Mononuclear cell (primary cell): ENCODE results near the gene CFAP43. TPM values are rescaled to one million over a fixed set of nuclear protein-coding genes. Genes with fewer than 3 reads are reported as not detected.

Source experiments
- H3K27me3 ChIP-seq: 2 replicates; pipeline ENCODE4 v1.6.0; 2011; ENCODE audit warnings: low read length, control low read depth; ENCODE audit not compliant: insufficient read depth
- H3K4me1 ChIP-seq: 2 replicates; pipeline ENCODE4 v1.5.1; 2011; ENCODE audit warnings: mild to moderate bottlenecking, low read length, control low read depth; ENCODE audit not compliant: insufficient read depth
- H3K4me3 ChIP-seq: 2 replicates; pipeline ENCODE4 v1.5.1; 2011; ENCODE audit warnings: mild to moderate bottlenecking, low read length, moderate library complexity
- H3K9me3 ChIP-seq: 2 replicates; pipeline ENCODE4 v1.5.1; 2011; ENCODE audit warnings: low read depth, mild to moderate bottlenecking, control low read depth, low read length
- total RNA-seq: library from RNA; depleted of rRNA; stranded (reverse); fragments of >200 nt; gene quantifications from one replicate; pipeline ENCODE4 v1.2.3, GENCODE V29; 2012

The CFAP43 gene, protein sequence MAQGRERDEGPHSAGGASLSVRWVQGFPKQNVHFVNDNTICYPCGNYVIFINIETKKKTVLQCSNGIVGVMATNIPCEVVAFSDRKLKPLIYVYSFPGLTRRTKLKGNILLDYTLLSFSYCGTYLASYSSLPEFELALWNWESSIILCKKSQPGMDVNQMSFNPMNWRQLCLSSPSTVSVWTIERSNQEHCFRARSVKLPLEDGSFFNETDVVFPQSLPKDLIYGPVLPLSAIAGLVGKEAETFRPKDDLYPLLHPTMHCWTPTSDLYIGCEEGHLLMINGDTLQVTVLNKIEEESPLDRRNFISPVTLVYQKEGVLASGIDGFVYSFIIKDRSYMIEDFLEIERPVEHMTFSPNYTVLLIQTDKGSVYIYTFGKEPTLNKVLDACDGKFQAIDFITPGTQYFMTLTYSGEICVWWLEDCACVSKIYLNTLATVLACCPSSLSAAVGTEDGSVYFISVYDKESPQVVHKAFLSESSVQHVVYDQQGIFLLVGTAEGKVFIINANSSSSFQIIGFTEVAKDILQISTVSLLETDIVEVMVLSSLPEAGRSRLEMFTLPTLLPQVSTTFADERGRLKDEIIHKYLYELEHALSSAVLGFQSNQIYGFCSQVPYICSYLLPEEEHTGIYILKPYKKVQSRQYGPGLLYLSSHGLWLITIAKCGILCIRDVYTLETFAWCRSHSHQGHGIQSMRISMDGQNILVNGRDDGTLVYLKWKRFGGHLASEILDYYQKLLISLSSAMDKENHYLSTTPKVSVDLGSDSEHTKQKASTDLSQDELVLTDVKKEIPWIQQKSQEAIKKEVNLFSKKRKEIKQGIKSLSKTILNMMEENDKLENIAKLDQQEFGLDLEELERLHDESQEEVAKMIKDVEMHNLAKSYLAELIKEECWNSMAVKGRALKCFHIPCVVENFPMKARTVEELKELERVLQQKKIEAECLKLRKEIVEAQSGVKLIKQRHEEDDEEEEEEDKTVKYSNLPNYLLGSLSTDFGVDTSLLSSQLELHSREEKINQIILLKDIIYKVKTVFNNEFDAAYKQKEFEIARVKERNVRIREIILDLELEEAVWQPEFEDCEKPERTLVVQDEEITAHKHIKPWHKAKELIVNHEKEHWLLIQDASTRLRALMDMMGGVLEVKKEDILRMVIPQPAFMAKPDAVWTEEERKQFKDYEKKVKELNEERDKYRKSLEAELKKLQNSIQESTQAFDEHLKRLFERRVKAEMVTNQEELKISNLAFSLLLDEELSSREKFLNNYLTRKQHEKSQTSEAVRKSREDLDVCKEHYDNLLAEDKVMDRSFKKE (N-terminal part only)
- total RNA-seq, result 0.10 TPM

DNA sequence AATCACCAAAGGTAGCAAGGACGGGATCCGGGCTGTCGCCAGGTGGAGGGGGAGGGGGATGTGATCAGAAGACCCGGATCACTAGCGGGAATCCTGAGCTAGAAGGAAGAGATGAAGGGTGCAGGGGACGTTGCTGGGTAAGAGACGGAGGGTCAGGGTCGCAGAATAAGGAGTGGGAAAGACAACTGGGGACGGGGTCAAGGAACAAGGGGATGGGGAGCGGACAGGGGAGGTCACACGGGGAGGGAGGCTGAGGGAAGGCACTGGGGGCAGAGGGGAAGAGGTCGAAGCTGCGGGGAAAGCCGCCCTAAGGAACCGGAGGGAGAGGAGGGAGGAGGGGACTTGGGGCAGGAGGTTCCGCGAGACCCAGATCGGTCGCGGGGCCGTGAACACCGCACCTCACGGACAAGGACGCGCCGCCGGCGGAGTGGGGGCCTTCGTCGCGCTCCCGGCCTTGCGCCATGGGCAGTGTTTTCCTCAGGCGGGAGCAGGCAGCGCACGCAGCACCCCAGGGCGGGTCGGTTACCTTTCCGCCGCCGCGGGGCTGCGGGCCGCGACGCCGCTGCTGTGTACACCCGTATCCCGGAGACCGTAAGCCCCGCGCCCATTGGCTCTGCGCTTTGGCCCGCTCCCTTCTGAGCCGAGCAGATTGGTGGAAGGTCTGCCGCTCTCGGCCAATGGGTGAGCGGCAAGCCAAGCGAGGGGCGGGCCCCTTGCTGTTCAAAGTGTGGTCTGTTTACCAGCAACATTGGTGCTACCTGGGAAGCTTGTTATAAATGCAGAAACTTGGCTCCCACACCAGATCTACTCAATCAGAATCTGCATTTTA lies at the start of gene CFAP43:
Gene CFAP43, minus strand, starts transcription at position 581 of the 829 bp plus-strand sequence. Its CDS starts 118 bp downstream, at position 463.
- peaks cover 8% of the 10 kb centered on the region for H3K9me3 ChIP-seq

DNA sequence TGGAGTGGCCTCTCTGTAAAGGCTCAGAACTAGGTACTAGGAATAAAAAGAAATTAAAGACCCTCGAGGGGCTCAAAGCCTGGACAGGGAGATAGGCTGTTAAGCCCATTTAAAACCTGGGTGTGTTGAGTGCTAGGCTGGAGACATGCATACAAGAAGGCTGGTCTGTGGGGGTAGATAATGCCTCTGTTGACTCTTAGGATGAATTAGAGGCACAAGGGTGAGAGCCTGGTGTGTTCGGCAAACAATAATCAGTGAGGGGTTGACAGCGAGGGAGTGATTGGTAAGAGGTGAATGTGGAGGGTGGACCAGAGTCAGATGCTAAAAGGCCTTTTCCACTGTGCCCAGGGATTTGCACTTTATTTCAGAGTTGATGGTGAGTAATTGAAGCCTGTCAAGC lies 49.5 kb upstream of the CFAP43 start:
- Histone ChIP-seq H3K9me3 (no peaks in the 10 kb centered on the region), H3K4me1 (peaks cover 6% of the 10 kb centered on the region), H3K27me3 (peaks cover 3% of the 10 kb centered on the region), H3K4me3 (no peak overlapping the region)

More for the DNA sequence above, at the start of gene CFAP43:
- peaks cover 13% of the 10 kb centered on the region for H3K4me1 ChIP-seq
- H3K4me3 ChIP-seq, result peak within 1 kb of the TSS; percentile 49
- H3K27me3 ChIP-seq, result peaks cover 14% of the 10 kb centered on the region

DNA sequence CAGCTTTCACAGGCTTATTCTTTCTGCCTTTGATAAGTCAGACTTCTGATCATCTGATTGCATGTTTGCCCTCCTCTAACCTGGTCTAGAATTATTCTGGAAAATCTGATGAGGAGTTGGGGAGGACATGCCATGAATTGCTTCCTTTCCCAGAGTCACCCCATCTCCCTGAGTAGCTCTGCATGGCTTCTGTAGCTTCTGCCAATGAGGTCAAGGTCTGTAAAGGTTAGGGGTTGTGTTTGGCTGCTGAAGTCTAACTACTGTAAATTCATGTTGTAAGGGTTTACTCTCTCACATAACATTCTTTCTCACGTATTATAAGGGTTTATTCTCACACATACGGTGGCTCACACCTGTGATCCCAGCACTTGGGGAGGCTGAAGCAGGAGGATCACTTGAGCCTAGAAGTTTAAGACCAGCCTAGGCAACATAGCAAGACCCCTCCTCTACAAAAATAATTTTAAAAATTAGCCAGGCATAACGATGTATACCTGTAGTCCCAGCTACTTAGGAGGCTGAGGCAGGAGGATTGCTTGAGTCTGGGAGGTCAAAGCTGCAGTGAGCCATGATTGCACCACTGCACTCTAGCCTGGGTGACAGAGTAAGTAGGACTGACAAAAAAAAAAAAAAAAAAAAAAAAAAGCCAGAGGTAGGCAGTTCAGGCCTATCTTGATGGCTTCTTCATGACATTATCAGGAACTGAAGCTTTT lies 47.5 kb upstream of the CFAP43 start:
- Histone ChIP-seq H3K4me3 (no peak overlapping the region), H3K4me1 (peaks cover 9% of the 10 kb centered on the region), H3K27me3 (no peaks in the 10 kb centered on the region), H3K9me3 (no peaks in the 10 kb centered on the region)

- Histone ChIP-seq H3K9me3 (no peaks in the 10 kb centered on the region), H3K27me3 (peaks cover 6% of the 10 kb centered on the region), H3K4me3 (no peak overlapping the region), H3K4me1 (peaks cover 12% of the 10 kb centered on the region)
Measured at GRCh38 chr10:104277785-104278184, 45.6 kb upstream of the CFAP43 start.

- Histone ChIP-seq H3K4me1 (peaks cover 12% of the 10 kb centered on the region), H3K4me3 (no peak overlapping the region), H3K9me3 (no peaks in the 10 kb centered on the region), H3K27me3 (peaks cover 6% of the 10 kb centered on the region)
Measured at GRCh38 chr10:104276192-104276591, 44.0 kb upstream of the CFAP43 start.

- Histone ChIP-seq H3K27me3 (peaks cover 6% of the 10 kb centered on the region), H3K9me3 (no peaks in the 10 kb centered on the region), H3K4me1 (peaks cover 12% of the 10 kb centered on the region), H3K4me3 (no peak overlapping the region)
Measured at GRCh38 chr10:104274762-104275721, 42.9 kb upstream of the CFAP43 start.

GRCh38 chr10:104273899-104274575 lies 41.9 kb upstream of the CFAP43 start:
- Histone ChIP-seq H3K27me3 (peaks cover 6% of the 10 kb centered on the region), H3K9me3 (no peaks in the 10 kb centered on the region), H3K4me3 (no peak overlapping the region), H3K4me1 (peaks cover 17% of the 10 kb centered on the region)

DNA sequence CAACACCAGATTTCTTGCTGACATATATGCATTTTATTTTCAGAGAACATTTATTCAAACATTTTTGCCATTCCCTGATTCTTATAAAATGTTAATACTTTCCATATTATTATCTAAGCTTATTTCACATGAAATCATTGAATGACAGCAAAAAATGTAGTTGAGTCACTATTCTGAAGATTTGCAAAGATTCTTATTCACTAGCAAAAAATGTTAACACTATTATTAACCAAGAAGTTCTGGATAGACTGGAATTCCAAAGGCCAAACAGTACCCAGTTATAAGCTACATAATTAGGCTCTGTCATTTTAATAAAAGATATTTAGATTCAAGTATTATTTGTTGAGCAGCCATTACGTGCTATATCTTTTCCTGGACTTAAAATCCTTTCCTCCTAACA lies 41.1 kb upstream of the CFAP43 start:
- Histone ChIP-seq H3K4me3 (no peak overlapping the region), H3K4me1 (peaks cover 17% of the 10 kb centered on the region), H3K27me3 (peaks cover 6% of the 10 kb centered on the region), H3K9me3 (no peaks in the 10 kb centered on the region)

- peak within 1 kb of the TSS; percentile 76 for H3K4me3 ChIP-seq
- no peaks in the 10 kb centered on the region for H3K9me3 ChIP-seq
- no peaks in the 10 kb centered on the region for H3K27me3 ChIP-seq
- H3K4me1 ChIP-seq, result peaks cover 28% of the 10 kb centered on the region
Measured at GRCh38 chr10:104268713-104269645, 36.8 kb upstream of the CFAP43 start, which contains the start of gene GSTO2. Gene GSTO2 (plus strand): TSS chr10:104269184. CDS start chr10:104274916, 5,732 bp downstream.

- H3K27me3 ChIP-seq, result no peaks in the 10 kb centered on the region
- H3K4me1 ChIP-seq, result peaks cover 28% of the 10 kb centered on the region
- H3K4me3 ChIP-seq, result peak overlapping the region; percentile 76
- H3K9me3 ChIP-seq, result no peaks in the 10 kb centered on the region
Measured at GRCh38 chr10:104268405-104268712, 36.2 kb upstream of the CFAP43 start.

DNA sequence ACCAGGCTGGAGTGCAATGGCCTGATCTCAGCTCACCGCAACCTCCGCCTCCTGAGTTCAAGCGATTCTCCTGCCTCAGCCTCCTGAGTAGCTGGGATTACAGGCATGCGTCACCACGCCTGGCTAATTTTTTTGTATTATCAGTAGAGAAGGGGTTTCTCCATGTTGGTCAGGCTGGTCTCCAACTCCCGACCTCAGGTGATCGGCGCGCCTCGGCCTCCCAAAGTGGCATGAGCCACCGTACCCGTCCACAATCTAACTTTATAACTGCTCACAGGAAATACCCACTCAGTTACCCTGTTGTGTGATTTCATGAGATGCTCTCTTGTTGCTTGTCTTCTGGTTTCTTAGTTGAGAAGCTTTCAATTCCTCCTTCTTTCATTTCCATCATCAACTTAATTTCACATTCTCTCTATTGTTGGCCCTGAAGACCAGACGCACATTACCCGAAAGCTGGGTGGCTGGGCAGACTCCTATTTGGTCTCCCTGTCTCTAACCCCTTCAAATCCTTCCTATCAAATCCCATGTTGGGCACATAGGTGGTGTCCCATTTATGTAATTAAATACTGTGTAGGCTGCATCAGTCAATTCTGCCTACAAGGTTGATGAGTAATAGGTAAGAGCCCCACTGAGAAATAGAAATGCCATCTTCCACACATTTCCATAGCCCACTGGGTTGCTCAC lies 35.7 kb upstream of the CFAP43 start:
- Histone ChIP-seq H3K27me3 (no peaks in the 10 kb centered on the region), H3K4me3 (peak overlapping the region; percentile 76), H3K9me3 (no peaks in the 10 kb centered on the region), H3K4me1 (peaks cover 28% of the 10 kb centered on the region)
